NB4 (cell line): ENCODE data around the gene P4HTM.
A peak's percentile ranks its signal among the peaks of the same experiment; 100 is the strongest.

Experiments
- DNase-seq: peaks from one replicate; pipeline ENCODE4 v3.0.0; 2010; ENCODE audit warnings: low read depth
- H3K4me3 ChIP-seq: one replicate; pipeline ENCODE4 v1.5.1; 2011; ENCODE audit warnings: mild to moderate bottlenecking, low read depth, low read length, moderate library complexity
- CTCF ChIP-seq: IDR thresholded peaks from one replicate; pipeline ENCODE4 v1.5.1; 2012; ENCODE audit warnings: low read depth, low read length
- MAX ChIP-seq: IDR thresholded peaks from 2 replicates; pipeline ENCODE4 v1.6.1; 2011; ENCODE audit warnings: low read depth, low read length
- MYC ChIP-seq: IDR thresholded peaks from 2 replicates; pipeline ENCODE4 v1.6.1; 2011; ENCODE audit warnings: low read depth, low read length
- POLR2A ChIP-seq: IDR thresholded peaks from 2 replicates; pipeline ENCODE4 v1.6.1; 2011; ENCODE audit warnings: mild to moderate bottlenecking; ENCODE audit not compliant: insufficient read length; ENCODE audit errors: extremely low read depth

The P4HTM gene

GRCh38 chr3:48989126-48989795 is 780 bp upstream of the P4HTM start:
- TF ChIP-seq MYC = no peak
- TF ChIP-seq CTCF = no peak
- TF ChIP-seq POLR2A = no peak
- no peak for TF ChIP-seq MAX
- DNase-seq = peak; percentile 23
- H3K4me3 ChIP-seq = peak overlapping the region; percentile 51

- no peak for DNase-seq
- TF ChIP-seq CTCF (no peak), MAX (no peak), POLR2A (no peak), MYC (no peak)
- H3K4me3 ChIP-seq = no peak overlapping the region
Observed at GRCh38 chr3:48990636-48991469, 812 bp downstream of the P4HTM start.

- DNase-seq = no peak
- no peak overlapping the region for H3K4me3 ChIP-seq
Observed at GRCh38 chr3:48991851-48992545, 2.0 kb downstream of the P4HTM start.

GRCh38 chr3:48993834-48994233 is 3.8 kb downstream of the P4HTM start:
- TF ChIP-seq CTCF (no peak), MAX (no peak), MYC (no peak), POLR2A (no peak)
- peak; percentile 33 for DNase-seq
- H3K4me3 ChIP-seq = no peak overlapping the region

More at GRCh38 chr3:48991851-48992545, 2.0 kb downstream of the P4HTM start:
- TF ChIP-seq MAX (no peak), CTCF (no peak), POLR2A (no peak), MYC (no peak)

GRCh38 chr3:48996640-48997039 is 6.6 kb downstream of the P4HTM start:
- no peak for DNase-seq
- TF ChIP-seq POLR2A (no peak), MYC (no peak), CTCF (no peak), MAX (no peak)

More at GRCh38 chr3:48996640-48997039, 6.6 kb downstream of the P4HTM start:
- no peak overlapping the region for H3K4me3 ChIP-seq
